WI38 (cell line): Measurements from ENCODE around the gene ADAMTS18.

Source experiments
- H3K4me3 ChIP-seq: 2 replicates; pipeline ENCODE4 v1.5.1; 2011; ENCODE audit warnings: low read depth, mild to moderate bottlenecking, control low read depth, low read length
- CTCF ChIP-seq: IDR thresholded peaks from 2 replicates; pipeline ENCODE4 v1.5.1; 2012; ENCODE audit warnings: low read depth, mild to moderate bottlenecking, control low read depth, low read length

ADAMTS18 gene

GRCh38 chr16:77234611-77235010 is 200.2 kb downstream of the ADAMTS18 start:
- no peak overlapping the region for H3K4me3 ChIP-seq
- TF ChIP-seq CTCF, result no peak

- no peak for TF ChIP-seq CTCF
- H3K4me3 ChIP-seq, result no peak overlapping the region
These were observed 200.9 kb downstream of the ADAMTS18 start for GRCh38 chr16:77233799-77234519.
